AG09309 (cell line): Measurements from ENCODE around the gene MMP8.

ENCODE experiments used
- DNase-seq: peaks from one replicate; pipeline ENCODE4 v3.0.0-alpha.2; 2010; ENCODE audit warnings: low read depth
- H3K4me3 ChIP-seq: 2 replicates; pipeline ENCODE4 v1.5.1; 2011; ENCODE audit warnings: mild to moderate bottlenecking, low read depth, low read length, moderate library complexity; ENCODE audit not compliant: control insufficient read depth
- TF ChIP-seq, protein P1 (sequence below): IDR thresholded peaks from 2 replicates; pipeline ENCODE4 v1.5.1; 2011; ENCODE audit warnings: mild to moderate bottlenecking, low read depth, low read length, inconsistent platforms; ENCODE audit not compliant: insufficient read depth, control insufficient read depth; ENCODE audit errors: missing control alignments

The MMP8 gene

DNA sequence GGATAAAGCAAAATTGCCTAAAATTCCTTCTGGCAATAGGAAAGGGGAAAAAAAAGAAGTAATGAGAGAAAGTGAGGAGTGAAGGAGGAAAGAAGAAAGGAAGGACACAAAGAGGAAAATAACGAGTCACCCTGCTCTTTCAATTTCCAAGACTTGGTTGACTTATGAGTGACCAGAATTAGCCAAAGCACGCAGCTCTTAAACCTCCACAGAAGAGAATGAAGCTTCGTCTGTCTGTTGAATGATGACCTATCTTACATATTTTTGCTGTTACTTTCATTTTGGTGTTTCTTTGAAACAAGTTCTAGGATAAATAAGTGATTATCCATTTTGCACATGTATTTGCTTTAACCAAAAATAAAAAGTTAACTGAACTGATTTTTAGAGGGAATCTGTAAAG lies 19.9 kb downstream of the MMP8 start:
- no peak for DNase-seq
- H3K4me3 ChIP-seq = no peak overlapping the region
- TF ChIP-seq, protein P1, sequence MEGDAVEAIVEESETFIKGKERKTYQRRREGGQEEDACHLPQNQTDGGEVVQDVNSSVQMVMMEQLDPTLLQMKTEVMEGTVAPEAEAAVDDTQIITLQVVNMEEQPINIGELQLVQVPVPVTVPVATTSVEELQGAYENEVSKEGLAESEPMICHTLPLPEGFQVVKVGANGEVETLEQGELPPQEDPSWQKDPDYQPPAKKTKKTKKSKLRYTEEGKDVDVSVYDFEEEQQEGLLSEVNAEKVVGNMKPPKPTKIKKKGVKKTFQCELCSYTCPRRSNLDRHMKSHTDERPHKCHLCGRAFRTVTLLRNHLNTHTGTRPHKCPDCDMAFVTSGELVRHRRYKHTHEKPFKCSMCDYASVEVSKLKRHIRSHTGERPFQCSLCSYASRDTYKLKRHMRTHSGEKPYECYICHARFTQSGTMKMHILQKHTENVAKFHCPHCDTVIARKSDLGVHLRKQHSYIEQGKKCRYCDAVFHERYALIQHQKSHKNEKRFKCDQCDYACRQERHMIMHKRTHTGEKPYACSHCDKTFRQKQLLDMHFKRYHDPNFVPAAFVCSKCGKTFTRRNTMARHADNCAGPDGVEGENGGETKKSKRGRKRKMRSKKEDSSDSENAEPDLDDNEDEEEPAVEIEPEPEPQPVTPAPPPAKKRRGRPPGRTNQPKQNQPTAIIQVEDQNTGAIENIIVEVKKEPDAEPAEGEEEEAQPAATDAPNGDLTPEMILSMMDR = no peak

DNA sequence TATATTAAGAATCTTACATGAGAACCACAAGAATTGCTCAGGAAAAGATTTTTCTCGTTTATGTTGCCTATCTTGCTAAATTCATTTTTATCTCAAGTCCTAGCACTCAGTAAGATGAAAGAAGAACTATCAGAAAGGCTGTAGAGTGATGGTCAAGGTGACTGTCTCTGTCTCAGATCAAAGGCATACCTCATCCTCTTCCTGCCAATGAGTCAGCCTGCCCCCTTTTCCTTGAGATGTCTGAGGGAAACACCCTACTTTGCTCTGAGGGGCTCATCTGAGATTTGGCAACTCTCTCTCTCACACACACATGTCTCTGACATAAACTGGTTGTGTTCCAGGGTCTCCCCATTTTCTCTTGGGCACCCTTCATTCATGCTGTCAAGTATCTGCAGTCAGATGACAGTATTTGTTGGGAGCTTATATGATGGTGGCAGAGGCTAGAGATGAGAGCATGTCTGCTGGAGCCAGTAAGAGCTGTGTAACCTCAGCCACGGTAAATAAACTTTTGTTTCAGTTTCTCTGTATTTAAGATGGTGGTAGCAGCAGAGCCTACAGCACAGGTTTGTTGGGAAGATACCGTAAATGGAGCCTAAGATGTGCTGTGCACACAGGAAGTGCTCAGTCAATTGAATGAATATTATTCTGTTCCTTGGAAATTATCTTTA lies 20.8 kb downstream of the MMP8 start:
- TF ChIP-seq, protein P1 = no peak
- no peak overlapping the region for H3K4me3 ChIP-seq
- no peak for DNase-seq

DNA sequence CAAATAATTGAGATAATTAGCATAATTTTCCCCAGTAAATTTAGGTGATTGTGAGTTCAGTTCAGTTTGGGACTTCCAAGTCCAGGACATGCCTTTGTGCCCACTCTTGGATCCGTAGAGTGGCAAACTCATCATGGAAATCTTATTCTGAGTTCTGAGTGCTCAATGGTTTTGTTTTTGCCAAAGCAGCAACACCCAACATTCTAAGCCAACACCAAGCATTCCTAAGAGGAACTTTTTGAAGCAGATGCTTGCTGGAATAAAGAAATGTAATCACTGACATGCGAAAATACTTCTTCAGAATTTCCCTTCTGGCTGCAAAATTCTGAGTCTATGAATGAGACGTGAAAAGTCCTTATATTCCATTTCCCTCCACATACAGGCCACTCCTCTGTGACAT lies 29.6 kb downstream of the MMP8 start:
- no peak overlapping the region for H3K4me3 ChIP-seq
- DNase-seq = no peak
- TF ChIP-seq, protein P1 = no peak

DNA sequence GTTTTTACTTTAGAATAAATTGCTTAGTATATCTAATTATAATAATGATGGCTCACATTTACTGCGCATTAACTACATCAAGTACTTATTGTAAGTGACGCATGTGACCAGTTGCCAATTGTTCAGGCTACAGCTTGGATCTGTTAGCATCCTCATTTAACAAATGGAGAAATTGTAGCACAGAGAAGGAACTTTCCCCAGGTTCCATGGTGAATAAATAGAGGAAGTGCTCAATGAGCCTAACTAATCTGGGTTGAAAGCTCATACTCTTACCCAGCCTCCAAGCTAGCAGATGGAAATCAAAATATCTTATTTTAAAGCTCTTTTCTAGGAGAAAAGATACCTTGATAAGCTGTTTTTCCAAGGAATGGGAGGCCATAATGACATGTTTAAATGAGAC lies 39.0 kb downstream of the MMP8 start:
- no peak for DNase-seq
- no peak overlapping the region for H3K4me3 ChIP-seq
- TF ChIP-seq, protein P1 = no peak

DNA sequence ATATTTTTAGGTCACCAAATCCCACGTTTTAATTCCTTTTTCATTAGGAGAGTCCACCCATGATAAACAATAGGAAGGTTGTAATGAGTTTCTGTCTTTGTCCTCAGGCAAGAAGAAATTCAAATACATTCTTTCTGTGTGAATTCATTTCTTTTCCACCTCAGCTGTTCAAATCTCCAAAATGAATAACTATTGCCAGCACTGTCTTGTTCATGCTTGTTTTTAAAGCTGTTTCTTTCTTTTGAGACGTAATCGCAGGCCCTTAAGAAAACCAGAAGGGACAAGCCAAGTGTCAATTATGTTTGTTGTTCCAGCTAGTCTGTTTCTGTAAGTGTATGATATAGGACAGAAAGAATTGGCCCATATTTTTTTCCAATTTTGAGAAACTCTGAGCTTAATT lies 39.4 kb downstream of the MMP8 start:
- no peak for DNase-seq
- no peak overlapping the region for H3K4me3 ChIP-seq
- TF ChIP-seq, protein P1 = no peak

DNA sequence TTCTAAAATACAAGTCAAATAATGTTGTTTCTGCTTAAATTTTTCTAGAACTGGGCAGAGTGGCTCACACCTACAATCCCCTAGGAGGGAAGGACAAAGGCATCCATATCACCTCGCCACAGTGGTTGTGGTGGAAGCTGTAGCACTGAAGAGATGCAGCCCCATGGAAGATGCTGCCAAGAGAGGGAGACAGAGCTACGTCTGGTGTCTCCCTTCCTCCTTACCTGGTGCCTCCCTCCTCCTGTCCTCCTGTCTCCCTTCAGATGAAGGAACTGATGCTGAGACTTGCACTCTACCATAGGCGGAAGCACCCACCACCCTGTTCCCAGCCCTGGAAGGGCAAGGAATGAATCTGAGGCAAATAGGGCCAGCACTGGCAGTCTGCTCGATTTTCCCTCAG lies 41.5 kb downstream of the MMP8 start:
- TF ChIP-seq, protein P1 = no peak
- no peak overlapping the region for H3K4me3 ChIP-seq
- DNase-seq = no peak

DNA sequence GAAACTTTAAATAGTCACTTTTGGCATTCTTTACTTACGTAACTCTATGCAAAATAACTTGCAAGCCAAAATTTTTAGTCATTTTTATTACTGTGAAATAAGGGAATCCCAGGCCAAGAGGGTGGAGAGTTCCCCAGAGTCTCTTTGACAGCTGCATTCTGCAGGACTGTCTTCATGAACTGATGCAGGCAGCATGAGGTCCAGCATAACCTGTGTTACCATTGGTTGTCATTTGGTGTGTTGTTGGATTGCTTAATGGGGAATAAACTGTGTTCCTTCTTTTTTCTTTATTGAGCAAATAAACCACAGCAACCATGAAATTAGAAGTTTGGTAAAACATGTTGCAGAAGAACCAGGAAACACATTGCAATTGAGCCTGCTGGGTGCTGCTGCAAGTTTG lies 43.8 kb downstream of the MMP8 start:
- DNase-seq = peak; percentile 11
- H3K4me3 ChIP-seq = no peak overlapping the region
- TF ChIP-seq, protein P1 = no peak
